Limb (tissue), 2 donors: ENCODE results near the gene ACSL3.

Source experiments
- DNase-seq, 2 donors: peaks; one replicate each; pipeline ENCODE4 v3.0.0-alpha.2; 2016; ENCODE audit errors: extremely low spot score in 2 of 2

ACSL3 gene

DNA sequence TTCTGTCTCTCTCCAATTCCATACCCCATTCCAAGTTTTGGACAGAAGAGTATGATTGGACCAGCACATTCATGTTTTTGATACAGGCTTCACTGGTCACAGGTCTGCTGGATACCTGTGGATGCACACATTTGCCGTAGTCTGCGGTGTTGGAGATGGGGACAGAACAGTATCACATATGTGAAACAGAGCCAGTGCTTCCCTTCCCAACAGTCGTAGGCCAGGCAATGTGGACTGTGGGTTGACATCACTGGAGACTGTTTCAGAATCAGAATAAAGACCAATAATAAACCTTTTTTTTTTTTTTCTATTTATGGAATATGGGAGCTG is 18.7 kb downstream of the ACSL3 start:
- no peak for DNase-seq

- no peak for DNase-seq
These were observed 21.7 kb downstream of the ACSL3 start for GRCh38 chr2:222882484-222882928.

DNA sequence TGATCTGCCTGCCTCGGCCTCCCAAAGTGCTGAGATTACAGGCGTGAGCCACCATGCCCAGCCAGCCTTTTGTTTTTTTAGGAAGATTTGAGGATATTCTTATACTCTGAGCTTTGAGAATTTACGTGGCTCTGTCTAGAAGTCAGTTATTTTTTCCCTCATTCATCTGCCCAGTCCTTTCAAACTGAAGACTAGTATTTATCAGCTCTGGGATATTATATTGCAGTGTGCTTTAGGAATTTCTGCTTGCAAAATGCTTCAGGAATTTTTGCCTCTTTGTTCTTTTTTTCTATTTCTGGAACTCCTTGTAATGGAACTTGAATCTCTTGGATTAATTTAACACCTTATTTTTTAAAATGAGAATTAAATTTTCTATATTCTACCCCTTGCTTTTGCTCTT is 22.6 kb downstream of the ACSL3 start:
- no peak for DNase-seq

GRCh38 chr2:222884114-222884771 is 23.4 kb downstream of the ACSL3 start:
- DNase-seq = no peak

DNA sequence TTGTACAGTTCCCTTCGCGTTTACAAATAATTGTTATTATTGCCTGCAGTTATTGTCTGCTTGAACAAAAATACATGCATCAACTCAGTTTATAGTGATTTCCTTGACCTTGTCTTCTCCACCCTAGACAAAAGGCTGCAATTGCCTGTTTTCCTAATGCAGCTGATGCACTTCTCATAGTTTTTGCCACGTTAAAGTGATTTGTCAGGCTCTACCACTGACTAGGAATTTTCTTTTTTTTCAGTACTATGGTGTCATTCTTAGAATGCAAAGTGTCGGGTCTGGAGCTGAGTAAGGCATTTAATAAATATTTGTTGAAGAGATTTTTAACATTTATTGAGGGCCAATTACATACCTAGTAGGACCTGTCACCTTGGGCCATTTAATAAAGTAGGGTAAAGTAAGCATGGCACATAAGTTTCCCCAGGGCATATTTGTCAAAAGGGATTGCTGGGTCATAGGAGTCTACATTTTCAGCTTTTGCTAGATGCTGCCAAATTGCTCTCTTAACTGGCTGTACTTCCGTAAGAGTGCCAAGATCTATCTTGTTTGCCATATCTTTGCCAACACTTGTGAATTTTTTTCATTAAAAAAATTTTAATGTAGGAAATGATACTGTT is 24.1 kb downstream of the ACSL3 start:
- no peak for DNase-seq

DNA sequence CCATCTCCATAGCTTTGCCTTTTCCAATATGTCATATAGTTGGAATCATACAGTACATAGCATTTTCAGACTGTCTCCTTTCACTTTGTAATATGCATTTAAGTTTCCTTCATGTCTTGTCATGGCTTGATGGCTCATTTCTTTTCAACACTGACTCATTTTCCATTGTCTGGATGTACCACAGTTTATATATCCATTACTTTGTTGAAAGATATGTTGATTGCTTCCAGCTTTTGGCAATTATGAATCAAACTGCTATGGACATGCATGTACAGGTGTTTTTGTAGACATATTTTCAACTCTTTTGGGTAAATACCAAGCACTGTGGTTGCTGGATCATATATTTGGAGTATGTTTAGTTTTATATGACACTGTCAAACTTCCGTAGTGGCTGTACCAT is 26.3 kb downstream of the ACSL3 start:
- no peak for DNase-seq

DNA sequence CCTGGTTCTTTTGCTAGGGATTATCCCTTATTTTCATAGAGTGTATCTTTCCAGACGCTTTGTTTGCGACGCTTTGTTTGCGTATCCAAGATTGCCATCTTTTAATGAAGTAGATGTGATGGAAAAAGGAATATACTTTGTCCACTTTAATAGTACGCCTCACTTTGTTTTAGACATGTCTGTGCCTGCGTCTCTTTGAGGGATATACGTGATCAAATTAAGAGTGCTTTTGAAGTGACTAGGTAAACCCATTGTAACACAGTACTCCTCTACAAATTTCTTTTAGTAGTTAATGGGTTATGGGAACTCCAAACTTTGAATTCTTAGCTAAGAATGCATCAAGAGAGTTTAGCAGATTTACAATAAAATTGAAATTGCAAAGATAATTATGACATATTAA is 27.9 kb downstream of the ACSL3 start:
- no peak for DNase-seq

GRCh38 chr2:222891890-222892289 is 31.1 kb downstream of the ACSL3 start:
- DNase-seq = no peak

- no peak for DNase-seq
These were observed 31.5 kb downstream of the ACSL3 start for GRCh38 chr2:222892321-222892720.

DNA sequence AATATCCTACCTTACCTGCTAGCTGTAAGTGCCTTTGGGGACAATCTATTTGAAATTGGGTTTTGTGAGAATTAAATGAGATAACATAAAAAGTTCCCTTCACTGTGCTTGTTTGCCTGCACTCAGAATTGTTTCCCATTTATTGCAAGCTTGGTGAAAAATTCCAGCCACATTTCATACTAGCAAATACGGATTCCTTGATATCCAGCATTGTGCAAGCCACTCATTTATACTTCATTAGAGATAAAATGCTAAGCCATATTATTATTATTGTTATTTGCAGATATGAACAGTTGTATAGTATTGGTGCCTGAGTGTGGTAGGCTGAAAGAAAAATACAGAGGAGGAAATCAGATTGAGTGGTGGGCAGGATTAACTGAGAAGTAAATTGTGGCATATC is 31.9 kb downstream of the ACSL3 start:
- no peak for DNase-seq

DNA sequence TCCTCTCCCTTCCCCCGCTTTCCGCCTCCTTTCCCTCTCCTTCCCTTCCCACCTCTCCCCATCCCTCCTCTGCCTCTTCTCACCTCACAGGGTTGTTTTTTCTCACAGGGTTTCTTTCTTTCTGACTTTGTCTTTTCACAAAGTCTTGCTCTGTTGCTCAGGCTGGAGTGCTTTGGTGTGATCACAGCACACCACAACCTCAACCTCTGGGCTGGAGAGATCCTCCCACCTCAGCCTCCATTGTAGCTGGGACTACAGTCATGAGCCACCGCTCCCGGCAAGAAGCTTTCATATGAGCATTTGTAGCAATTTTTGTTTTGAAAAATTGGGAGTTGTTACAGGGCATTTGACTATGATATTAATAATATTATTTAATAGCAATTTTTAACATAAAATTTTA is 32.9 kb downstream of the ACSL3 start:
- no peak for DNase-seq

GRCh38 chr2:222895144-222895543 is 34.3 kb downstream of the ACSL3 start:
- no peak for DNase-seq

GRCh38 chr2:222897898-222898297 is 37.1 kb downstream of the ACSL3 start:
- DNase-seq = no peak

DNA sequence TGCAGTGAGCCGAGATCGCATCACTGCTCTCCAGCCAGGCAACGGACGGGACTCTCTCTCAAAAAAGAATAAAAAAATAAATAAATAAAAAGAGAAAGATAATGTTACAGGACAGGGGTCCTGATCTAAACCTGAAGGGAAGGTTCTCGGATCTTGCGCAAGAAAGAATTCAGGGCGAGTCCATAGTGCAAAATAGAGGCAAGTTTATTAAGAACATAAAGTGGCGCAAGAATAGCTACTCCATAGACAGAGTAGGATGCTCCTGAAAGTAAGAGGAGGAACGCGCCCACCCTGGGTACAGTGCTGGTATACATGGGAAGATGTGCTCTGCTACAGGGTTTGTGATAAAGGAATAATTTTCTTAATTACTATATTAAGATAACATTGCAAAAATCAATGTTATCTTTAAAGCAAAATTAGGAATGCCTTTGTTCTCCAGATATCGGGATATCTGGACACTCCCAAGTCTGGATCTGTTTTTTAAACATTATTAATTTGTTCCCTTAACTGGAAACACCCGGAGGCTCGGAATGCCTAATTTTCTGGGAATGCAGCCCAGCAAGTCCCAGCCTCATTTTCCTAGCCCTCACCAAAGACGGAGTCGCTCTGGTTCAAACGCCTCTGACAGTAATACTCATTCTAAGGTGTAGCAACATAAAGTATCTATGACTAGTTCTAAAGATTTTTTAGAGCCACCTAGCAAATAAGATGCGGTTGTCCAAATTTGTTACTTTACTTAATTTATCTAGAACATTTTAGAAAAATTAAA is 38.8 kb downstream of the ACSL3 start:
- DNase-seq = no peak

DNA sequence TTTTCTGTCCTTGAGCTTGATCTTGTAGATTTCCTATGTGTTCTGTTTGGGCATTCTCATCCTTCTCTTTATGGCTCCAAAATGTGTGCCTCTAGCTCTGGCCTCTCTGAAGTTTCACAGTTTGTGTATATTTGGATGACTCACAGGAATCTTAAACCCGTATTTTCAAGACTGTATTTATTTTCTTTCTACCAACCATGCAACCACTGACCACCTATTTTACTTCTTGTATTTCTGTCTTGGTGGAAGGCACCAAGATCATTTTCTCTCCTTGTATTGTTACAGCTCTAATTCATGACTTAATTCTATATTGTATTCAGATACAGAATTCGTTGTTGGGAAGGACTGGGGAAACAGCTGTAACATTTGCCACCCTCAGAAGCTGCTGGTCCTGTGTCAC is 39.5 kb downstream of the ACSL3 start:
- no peak for DNase-seq

DNA sequence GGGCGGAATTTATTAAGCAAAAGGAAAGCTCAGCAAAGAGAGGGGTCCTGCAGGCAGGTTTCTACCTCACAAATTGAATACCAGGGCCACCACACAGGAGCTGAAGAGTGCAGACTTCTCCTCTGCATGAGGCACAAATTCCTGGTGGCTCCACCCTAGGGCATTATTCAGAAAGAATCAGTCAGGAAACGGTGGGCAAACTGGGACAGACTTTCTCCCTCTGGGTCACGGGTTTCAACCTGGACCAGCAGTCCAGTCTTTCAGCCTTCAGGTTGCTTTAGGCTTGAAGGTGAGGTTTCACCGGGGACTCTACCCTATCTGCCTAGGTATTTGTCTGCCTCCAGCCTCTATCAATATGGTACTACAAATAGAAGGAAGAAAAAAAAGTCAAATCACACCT is 41.8 kb downstream of the ACSL3 start:
- DNase-seq = no peak

- peak in 1 of 2 donors; percentile 37 for DNase-seq
These were observed 42.7 kb downstream of the ACSL3 start for GRCh38 chr2:222903234-222904220.

- DNase-seq = no peak
These were observed 43.9 kb downstream of the ACSL3 start for GRCh38 chr2:222904557-222905258.

DNA sequence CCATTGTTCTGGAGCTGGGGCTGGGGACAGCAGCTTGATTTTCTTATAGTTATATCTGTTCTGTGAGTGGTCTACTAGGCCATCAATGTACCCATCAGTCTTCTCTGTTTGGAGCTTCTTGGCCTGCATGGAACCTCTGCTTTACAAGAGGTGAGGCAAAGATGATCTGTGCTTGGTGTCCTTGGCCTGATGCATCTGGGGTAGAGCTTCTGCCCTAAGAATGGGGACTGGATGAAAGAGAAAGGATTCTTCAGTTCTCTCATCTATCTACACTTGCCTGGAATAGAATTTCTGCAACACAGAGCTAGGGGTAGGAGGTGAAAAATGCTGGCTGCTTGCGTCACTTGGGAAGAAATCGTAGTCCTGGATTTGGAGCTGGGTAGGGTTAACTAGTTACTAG is 46.2 kb downstream of the ACSL3 start:
- DNase-seq = no peak

- DNase-seq = no peak
These were observed 47.1 kb downstream of the ACSL3 start for GRCh38 chr2:222907790-222908441.

DNA sequence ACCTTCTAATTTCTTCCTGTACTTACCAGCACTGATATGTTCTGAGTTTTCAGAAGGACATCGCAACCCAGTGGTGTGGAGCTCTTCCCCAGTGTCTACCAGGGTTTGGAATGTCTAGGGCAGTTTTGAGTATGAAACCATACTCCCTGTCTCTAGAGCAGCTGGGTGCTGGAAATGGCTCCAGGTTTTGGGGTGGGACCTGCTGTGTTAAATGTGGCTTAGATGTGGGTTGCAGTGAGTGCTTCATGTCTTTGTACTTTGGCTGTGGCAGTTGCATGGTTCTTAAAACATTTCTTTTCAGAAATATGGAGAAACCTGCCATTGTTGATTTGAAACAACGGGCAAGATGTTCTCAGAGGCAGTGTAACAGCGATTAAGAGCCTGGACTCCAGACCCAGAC is 48.5 kb downstream of the ACSL3 start:
- no peak for DNase-seq
